ENCODE measurements around the gene NECAB3.
A peak's percentile ranks its signal among the peaks of the same experiment; 100 is the strongest.

Gene NECAB3, protein sequence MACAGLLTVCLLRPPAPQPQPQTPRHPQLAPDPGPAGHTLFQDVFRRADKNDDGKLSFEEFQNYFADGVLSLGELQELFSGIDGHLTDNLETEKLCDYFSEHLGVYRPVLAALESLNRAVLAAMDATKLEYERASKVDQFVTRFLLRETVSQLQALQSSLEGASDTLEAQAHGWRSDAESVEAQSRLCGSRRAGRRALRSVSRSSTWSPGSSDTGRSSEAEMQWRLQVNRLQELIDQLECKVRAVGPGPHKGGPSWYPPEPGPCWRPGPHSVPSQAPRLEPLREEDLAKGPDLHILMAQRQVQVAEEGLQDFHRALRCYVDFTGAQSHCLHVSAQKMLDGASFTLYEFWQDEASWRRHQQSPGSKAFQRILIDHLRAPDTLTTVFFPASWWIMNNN

DNA sequence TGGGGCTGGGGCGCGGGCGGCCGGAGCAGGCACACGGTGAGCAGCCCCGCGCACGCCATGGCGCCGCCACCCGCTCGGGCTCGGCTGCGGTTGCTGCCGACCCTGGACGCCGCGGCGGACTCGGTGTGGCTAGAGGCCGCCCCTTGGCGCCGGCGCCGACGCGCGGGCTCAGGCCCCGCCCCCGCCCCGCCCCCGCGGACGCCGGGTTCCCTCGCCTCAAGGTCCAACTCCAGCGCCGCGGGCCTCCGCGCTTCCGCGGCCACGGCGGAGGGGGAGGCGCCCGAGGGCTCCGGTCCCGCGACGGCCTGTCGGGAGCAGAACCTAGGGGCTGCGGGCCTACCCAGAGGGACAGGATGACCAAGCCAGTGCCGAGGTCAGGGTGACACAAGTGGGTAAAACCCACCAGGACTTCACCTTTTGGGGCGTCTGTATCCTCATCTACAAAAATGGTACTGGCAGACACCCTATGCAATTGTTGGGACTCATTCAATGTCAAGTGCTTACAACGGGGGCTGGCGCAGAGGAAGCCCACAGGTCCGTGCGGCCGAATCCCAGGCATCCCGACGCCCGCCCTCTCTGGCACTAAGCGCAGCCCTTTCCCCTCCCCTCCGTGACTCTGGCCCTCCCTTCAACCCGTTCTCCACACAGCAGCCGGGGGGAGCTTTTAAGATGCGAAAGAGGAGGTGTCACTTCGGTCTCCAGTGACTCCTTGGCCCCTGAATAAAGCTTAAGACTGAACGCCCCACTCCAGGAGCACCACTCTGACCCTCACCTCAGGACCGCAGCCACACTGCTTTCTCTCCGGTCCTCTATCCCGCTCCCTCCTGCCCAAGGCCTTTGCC lies at the start of gene NECAB3:
Gene NECAB3 (minus strand): TSS at position 135 of the 842 bp plus-strand sequence. CDS start 76 bp downstream, at position 59.
- DNase-seq (ENCODE audit: low read depth), result peak; percentile 60

DNA sequence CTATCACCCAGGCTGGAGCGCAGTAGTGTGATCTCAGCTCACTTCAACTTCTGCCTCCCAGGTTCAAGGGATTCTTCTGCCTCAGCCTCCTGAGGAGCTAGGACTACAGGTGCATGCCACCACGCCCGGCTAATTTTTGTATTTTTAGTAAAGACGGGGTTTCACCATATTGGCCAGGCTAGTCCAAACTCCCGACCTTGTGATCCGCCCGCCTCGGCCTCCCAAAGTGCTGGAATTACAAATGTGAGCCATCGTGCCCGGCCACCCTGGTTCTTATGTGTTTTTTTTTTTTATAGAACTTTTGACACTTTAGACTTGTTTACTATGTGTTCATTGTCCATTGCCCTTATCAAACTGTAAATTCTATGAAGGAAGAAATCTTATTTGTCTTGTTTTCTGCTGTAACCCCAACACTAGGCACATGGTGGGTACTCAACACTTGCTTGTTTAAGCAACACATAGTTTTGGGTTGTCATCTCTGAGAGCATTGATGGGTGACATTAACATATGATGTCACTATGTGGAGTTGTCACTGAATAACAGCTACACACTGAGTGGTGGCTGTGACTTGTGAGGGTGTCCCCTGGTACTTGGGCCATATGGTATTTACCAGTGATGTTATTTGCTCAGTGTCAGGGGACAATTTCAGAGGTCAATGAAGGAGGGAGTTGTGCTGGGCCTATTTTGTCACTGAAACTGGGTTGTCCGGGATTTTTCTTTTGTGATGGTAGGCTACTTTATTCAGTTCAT lies 47.3 kb upstream of the NECAB3 start:
- DNase-seq (ENCODE audit: low read depth), result no peak
- no peak overlapping the region for H3K4me3 ChIP-seq (ENCODE audit: control insufficient read depth, low read depth, low read length)
- TF ChIP-seq, protein P1, sequence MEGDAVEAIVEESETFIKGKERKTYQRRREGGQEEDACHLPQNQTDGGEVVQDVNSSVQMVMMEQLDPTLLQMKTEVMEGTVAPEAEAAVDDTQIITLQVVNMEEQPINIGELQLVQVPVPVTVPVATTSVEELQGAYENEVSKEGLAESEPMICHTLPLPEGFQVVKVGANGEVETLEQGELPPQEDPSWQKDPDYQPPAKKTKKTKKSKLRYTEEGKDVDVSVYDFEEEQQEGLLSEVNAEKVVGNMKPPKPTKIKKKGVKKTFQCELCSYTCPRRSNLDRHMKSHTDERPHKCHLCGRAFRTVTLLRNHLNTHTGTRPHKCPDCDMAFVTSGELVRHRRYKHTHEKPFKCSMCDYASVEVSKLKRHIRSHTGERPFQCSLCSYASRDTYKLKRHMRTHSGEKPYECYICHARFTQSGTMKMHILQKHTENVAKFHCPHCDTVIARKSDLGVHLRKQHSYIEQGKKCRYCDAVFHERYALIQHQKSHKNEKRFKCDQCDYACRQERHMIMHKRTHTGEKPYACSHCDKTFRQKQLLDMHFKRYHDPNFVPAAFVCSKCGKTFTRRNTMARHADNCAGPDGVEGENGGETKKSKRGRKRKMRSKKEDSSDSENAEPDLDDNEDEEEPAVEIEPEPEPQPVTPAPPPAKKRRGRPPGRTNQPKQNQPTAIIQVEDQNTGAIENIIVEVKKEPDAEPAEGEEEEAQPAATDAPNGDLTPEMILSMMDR (conservative IDR thresholded peaks at IDR 0.05; ENCODE audit: control insufficient read depth, insufficient read depth, low read depth, low read length), result no peak

More for the DNA sequence above, at the start of gene NECAB3:
- H3K4me3 ChIP-seq (ENCODE audit: control insufficient read depth, low read depth, low read length), result peak within 1 kb of the TSS; percentile 76
- TF ChIP-seq, protein P1 (conservative IDR thresholded peaks at IDR 0.05; ENCODE audit: control insufficient read depth, insufficient read depth, low read depth, low read length), result no peak

DNA sequence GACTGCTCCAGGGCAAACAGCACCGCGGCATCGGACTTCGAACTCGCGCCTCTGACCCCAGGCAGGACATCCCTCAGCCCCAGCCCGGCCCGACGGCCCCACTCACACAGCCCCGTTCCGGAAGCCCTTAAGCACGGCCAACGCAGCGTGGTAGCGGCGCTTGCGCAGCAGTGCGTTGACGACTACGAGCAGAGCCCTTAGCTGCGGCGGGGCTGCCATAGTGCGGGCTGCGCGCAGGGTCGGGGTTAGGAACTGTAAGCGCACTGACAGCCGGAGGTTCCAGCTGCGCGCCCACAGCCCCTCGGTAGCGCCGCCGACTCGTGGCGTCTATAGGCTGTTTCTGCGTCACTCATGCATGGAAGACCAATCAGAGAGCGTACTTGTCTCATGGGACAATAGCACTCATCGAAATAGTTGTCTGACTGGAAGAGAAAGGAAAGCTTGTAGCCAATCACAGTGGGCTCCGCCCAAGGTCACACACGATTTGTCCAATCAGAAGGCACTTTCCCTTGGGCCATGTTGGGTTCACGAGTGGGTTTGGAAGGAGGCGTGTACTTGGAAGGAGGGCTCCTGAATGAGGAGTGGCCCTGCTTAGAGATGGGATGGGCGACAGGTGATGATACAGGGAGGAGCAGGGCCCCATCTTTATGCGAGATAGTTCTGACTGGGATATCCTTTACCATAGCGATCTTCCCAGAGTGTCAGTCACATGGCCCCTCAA lies 45.9 kb upstream of the NECAB3 start, which contains the start of gene PXMP4:
Gene PXMP4 (minus strand): TSS at position 322 of the 721 bp plus-strand sequence. CDS start 103 bp downstream, at position 219.
- peak; percentile 99 for DNase-seq (ENCODE audit: low read depth)
- H3K4me3 ChIP-seq (ENCODE audit: control insufficient read depth, low read depth, low read length), result peak within 1 kb of the TSS; percentile 89
- TF ChIP-seq, protein P1 (conservative IDR thresholded peaks at IDR 0.05; ENCODE audit: control insufficient read depth, insufficient read depth, low read depth, low read length), result no peak

DNA sequence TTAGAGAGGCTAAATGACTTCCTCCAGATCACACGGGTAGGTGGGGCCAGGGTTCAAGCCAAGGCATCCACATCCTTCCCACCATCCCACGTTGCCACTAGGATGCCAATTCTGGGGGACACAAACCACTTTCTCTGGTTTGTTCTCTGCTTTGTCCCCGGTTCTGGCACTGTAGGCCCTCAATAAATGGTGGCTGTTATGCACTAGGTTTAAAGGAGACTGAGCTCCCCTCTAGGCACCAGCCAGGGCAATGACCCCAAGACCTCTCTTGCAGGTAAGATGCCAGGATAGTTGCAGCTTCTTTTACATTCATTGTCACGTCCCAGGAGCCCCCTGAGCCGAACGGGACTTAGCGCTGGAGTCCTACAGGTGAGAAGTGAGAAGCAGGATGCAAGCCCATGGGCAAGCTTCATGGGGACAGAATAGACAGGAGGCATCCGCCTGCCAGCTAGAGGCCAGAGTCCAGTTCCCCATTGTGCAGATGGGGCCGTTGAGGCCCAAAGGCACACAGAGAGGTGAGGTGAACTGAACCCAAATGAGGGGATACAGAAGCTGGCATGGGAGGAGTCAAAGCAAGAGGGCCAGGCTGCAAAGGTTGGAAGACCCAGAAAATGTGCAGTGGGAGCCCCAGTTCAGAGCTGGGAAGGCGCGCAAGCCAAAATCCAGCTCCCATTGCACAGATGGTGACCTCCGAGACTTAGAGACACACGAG lies 45.2 kb upstream of the NECAB3 start:
- H3K4me3 ChIP-seq (ENCODE audit: control insufficient read depth, low read depth, low read length), result peak overlapping the region; percentile 89
- TF ChIP-seq, protein P1 (conservative IDR thresholded peaks at IDR 0.05; ENCODE audit: control insufficient read depth, insufficient read depth, low read depth, low read length), result no peak
- DNase-seq (ENCODE audit: low read depth), result peak; percentile 22

DNA sequence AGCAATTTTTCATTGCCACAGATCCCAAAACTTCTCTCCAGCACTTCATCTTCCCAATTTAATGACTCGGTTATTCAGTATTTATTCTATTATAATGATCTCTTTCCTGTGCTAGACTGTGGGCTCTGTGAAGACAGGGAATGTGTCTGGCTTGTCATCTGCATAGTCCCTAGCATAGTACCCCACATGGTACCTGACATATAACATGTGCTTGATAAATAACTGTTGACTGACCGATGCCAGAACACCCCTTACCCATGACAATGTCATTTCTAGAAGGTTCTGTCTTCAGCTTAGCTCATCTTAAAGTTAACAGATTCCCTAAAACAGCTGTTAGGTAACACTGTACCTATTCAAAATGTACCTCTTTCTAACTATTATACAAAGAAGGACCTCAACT lies 42.3 kb upstream of the NECAB3 start:
- no peak overlapping the region for H3K4me3 ChIP-seq (ENCODE audit: control insufficient read depth, low read depth, low read length)
- TF ChIP-seq, protein P1 (conservative IDR thresholded peaks at IDR 0.05; ENCODE audit: control insufficient read depth, insufficient read depth, low read depth, low read length), result no peak
- DNase-seq (ENCODE audit: low read depth), result no peak

Measured in fibroblast of mammary gland (primary cell).